ENCODE results near the gene KRTAP12-2.

KRTAP12-2 gene, protein sequence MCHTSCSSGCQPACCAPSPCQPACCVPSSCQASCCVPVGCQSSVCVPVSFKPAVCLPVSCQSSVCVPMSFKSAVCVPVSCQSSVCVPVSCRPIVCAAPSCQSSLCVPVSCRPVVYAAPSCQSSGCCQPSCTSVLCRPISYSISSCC
- 0 reads per million in 4 experiments for total RNA-seq

DNA sequence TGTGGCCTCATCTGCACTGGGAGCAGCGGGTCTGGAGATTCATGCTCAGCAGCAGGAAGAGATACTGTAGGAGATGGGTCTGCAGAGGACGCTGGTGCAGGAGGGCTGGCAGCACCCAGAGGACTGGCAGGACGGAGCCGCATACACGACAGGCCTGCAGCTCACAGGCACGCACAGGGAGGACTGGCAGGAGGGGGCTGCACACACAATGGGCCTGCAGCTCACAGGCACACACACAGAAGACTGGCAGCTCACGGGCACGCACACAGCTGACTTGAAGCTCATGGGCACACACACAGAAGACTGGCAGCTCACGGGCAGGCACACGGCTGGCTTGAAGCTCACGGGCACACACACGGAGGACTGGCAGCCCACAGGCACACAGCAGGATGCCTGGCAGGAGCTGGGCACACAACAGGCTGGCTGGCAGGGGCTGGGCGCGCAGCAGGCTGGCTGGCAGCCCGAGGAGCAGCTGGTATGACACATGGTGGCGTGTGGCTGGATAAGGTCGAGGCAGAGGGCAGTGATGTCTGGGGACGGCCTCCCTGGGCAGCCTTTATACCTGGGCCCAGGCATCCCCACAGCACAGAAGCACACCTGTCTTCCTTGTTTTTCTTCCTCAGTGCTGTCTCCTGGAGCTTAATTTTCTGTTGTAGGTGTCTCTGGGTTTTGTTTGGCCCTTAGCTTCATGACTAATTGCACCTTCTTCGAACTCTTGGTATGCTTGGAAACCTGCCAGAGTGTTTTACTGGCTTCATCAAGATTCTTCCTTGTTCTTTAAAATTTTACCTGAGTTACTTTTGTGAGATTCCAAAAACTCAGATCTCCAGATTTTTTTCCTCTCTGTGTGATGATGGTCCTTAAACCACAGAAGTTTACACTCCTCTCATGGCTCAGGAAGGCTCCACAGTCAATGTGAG, at the start of gene KRTAP12-2:
KRTAP12-2 (minus strand) TSS at position 527 of the 920 bp plus-strand sequence; CDS start at position 486, 41 bp downstream.
- no peak for DNase-seq

DNA sequence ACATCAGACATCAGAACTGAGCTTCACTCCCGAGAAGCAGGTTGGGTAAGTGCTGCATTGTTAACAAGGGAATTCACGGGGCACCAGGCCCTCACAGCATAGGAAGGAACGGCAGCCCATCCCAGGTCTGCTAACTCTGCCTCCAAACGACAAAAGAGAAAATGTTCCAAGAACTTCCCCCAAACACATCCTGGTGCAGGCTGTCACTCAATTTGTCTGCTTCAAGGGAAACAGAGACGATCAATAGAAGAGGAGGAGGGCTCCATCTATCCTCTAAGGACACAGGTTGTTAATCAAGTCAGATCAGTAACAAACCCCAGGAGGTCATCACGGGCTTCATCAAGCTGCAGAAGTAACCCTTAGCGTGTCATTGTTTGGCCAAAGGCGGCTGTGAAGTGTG, 48.2 kb upstream of the KRTAP12-2 start:
- no peak for DNase-seq

GRCh38 chr21:44713846-44714245, 47.1 kb upstream of the KRTAP12-2 start:
- no peak for DNase-seq

DNA sequence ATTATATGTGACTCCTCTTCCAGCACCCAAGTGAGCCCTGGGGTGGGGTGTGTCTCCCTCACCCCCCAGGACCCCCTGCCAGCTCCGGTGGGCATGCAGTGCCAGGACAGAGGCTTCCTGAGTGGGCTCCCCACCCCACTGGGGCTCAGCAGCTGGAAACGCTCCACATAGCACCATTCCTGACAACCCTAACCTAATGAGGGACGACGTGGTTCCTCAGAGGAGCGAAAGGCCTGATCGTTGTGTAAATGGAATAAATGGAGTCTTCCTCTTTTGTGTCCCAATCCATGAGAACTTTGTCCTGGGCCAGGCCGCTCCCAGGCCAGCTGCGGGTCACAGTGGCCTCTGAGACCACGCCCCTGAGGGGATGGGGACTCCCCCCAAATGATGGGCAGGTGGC, 46.4 kb upstream of the KRTAP12-2 start:
- DNase-seq: no peak

GRCh38 chr21:44712203-44713028, 45.7 kb upstream of the KRTAP12-2 start:
- DNase-seq: no peak

DNA sequence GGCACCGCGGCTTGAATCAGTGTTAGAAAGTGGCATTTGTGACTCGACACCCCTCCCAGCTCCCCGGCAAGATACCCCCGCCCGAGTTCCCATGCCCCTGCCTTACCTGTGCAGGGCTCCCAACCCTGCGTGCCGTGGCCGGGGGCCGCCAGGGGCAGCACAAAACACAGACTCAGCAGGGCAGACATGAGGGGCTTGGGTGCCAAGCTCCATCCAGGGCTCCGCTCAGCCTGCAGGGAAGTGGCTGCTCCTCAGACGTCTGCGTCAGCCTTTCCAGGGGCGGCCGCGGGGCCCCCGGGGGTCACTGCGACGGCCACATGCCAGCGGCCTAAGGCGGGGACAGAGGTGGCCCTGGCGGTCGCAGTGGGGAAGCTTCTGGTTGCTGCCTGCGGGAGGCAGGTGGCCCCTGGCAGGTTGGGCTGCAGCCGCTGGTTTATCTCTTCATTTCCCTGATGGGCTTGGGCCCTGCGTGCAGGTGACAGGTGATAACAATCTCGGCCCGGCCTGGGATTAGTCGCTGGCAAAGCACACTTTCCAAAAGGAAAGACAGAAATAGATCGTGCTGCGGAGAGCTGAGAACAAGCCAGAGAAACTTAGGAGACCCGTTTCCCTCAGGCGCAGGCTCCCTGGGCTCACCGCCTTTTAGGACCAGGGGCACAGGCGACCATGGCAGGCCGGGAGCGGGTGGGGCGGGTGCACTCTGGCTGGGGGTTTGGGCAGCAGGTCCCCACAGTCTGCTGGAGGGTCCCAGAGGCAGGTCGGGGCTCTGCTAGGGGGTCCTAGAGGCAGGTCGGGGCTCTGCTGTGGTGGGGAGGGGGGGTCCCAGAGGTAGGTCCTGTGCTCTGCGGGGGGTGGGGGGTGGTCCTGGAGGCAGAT, 44.8 kb upstream of the KRTAP12-2 start, which contains the start of gene TSPEAR:
TSPEAR (minus strand) TSS at position 246 of the 876 bp plus-strand sequence; CDS start at position 188, 58 bp downstream.
- DNase-seq: no peak

- no peak for DNase-seq
Measured at GRCh38 chr21:44710756-44711326, 44.1 kb upstream of the KRTAP12-2 start.

DNA sequence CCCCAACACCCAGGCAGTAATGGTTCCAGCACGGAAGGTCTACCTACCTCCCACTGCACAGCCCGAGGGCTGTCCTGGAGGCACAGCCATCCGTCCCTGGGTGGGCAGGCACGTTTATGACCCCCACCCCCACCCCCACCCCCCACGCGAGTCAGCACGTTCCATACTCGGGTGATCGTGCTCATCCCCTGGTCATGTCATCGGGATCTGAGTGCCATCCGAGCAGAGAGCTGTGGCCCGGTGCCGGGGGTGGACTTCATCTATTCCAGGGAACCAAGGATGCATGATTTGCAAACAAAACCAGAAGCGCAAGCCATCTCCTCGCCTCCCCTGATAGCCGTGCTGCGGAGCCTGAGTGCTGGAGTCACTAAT, 43.6 kb upstream of the KRTAP12-2 start:
- no peak for DNase-seq

DNA sequence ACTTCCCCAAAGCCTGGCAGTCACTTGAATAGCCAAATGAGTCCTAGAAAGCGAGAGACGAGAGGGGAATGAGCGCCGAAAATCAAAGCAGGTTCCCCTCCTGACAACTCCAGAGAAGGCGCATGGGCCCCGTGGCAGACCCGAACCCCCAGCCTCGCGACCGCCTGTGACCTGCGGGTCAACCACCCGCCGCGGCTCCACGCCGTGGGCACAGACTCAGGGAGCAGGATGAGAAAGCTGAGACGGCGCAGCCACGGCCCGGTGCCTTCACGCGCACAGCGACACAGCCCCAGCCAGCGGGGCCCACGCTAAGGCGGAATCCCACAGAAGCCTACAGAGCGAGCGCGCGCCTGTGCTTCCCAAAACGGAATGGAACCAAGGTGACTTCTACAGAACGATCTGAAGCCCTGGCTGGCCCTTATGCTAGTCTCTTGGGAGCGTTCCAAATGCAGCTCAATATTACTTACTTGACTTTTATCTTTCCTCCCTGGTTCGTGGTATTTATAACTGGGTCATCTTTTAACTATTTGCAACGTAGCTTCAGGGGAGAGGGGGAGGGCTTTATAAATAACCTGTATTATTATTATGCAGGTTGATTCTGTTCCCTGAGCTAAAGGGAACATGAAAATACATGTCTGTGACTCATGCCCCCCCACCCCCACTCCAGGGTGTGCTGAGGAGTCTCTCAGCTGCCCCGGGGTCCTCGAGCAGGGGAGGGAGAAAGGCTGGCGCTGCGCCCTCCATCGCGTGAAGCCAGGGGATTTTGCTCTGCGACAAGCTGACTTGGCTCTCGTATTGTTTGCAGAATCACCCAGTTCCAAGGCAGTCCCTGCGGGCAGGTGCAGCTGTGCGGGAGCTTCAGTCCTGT, 42.9 kb upstream of the KRTAP12-2 start:
- DNase-seq: no peak

- no peak for DNase-seq
Measured at GRCh38 chr21:44708866-44709425, 42.2 kb upstream of the KRTAP12-2 start.

DNA sequence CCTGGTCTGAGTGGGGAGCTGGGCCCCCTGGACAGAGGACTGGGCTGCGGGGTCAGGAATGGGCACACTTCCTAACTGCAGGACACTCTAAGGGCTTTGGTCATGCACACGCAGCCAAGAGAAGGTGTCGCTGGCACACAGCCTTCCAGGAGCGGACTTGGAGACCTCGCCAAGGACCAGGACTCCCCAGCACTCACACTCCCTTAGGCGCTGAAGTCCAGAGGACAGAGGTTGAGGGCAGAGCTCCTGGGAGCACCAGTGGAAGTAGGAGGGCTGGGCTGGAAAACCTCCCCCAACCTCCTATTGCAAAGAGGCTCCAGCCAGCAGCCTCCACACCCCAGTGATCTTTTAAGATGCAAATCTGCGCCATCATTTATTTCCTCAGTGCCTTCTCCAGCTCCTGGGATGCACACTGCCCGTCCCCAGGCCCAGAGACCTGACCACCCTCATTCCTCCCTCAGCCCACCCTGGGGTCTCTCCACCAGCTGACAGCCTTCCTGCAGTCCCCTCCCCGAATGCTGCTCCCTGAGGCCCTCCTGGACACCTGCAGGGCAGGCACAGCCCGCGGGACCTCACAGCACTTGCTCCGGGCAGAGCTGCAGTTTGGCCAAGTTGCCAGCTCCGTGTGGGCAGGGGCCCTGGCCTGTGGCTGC, 41.6 kb upstream of the KRTAP12-2 start:
- DNase-seq: no peak

- DNase-seq: no peak
Measured at GRCh38 chr21:44706706-44707581, 40.2 kb upstream of the KRTAP12-2 start.

- no peak for DNase-seq
Measured at GRCh38 chr21:44706026-44706705, 39.4 kb upstream of the KRTAP12-2 start.

DNA sequence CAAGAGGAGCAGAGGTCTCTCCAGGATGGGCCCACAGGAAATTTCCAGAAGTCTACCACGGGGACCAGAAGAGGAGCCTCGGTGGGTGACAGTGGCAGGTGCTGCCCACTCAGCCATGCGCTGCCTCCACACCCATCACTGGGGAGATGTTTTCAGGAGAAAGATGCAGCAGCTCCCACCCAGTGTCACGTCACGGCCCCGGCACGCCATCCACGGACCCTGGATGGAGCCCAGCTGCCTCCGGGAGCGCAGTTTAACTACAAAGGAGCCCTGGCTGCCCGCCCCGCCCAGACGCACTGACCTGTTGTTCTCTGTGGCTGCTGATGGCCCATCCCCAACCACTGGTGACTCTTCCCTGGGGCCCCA, 37.9 kb upstream of the KRTAP12-2 start:
- DNase-seq: no peak

DNA sequence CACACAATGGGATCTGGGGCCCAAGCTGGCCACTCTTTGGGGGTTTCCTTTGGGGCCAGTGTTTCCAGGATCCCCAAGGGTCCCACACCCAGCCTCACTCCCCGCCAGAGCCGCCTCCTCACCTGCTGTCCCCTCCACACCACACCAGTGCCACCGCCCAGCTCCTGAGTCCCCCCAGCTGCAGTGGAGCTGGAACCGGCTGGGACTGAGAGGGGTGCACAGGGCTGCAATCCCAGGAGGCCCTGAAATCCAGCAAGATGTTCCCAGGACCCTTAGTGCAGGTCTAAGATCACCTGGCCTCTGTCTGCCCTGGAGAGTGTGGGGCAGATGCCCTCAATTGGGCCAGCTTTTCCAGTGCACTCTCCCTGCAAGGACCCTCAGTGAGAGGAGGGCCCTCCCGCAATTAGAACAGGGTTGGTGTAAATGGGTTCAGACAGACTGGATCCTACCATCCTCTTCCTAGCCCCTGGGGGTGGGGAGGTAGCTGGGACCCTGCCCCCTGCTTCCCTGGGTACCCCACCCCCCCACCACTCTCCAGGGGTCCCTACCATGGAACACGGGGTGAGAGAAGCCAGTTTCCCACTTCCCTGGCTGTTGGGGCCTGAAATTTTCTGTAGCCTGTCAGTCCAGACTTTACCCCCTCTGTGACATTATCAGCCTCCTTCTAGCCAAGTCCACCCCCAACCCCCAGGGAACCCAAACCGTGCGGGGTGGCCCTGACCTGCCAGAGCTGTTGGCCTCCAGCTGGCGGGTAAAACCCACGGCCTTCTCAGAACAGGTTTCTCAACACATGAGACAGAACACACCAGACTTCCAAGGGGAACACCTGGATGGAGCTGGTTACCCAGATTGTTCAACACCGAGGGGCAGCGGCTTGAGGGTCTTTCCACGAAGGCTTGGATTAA, 37.3 kb upstream of the KRTAP12-2 start:
- DNase-seq: no peak

GRCh38 chr21:44702973-44703730, 36.4 kb upstream of the KRTAP12-2 start:
- no peak for DNase-seq
